ENCODE measurements around the gene SEMA4G.
A peak's percentile ranks its signal among the peaks of the same experiment; 100 is the strongest.

SEMA4G gene

DNA sequence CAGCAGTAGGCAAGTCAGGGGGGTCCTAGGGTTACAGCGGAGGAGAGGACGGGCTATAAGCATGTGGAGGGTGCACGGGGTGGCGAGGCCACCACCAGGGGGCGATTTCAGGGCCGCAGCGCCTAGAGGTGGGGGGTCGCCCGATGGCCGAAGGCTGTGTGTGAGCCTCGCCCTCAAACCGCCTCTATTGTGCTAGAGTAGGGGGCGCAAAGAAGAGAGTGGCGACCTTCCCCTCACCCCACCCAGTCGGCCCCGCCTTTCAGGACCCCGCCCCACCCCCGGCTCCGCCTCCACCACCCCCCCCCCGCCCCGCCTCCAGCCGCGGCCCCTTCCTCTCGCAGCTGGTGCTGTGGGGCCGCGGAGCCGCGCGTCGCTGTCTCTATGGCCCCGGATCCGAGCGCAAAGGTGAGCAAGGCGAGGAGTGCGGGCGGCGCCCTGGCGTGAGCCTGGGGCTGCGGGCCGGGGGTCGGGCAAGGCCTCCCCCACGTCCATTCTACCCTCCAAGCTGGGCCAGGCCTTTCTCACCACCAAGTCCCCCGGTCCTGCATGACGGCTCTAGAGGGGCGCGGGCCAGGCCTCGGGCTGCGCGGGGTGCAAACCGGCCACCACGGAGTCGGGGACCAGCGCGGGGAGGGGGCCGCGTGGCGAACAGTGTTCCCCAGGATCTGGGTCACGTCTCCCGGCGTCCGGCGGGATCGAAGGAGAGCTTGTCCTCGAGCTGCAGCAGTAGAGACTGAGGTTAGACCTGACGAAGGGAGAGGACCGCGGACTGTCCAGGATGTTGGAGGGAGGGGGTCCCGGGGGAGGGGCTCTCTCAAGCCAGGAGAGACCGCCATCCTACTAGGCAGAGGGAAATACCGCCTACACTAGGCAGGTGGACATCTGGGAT, at the start of gene SEMA4G:
Gene SEMA4G, plus strand, starts transcription at position 318 of the 889 bp plus-strand sequence. CDS start 3,409 bp downstream, outside the sequence.
- DNase-seq: peak; percentile 50

DNA sequence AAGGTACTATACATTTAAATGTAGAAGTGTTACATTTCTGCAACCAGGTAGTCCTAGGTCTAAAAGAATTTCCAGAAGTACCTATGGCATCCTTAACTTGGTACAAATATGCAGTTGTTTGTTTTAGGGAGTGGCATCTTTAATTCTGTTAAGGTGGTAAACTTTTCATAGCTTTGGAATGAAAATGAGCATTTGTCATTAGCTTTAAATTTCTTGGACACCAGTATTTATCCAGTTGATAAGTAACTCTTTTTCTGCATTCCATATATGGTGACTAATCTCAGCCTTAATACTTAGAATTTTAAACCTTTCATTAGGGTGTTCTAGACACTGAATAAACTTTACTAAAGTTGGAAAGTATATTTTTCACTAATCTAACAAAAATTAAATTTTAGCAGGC, 45.7 kb upstream of the SEMA4G start:
- no peak for DNase-seq

DNA sequence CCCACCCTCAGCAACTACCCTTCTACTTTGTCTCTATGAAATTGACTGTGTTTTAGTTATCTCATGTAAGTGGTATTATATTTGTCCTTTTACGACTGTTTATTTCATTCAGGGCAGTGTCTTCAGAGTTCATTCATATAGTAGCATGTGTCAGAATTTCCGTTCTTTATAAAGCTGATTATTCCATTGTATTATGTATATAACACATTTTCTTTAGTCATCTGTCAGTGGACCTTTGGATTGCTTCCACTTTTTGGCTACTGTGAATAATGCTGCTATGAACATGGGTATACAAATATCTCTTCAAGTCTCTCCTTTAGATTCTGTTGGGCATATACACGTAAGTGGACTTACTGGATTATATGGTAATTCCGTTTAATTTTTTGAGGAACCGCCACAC, 42.0 kb upstream of the SEMA4G start:
- no peak for DNase-seq

GRCh38 chr10:100928039-100928438, 41.3 kb upstream of the SEMA4G start:
- no peak for DNase-seq

GRCh38 chr10:100930368-100930767, 38.9 kb upstream of the SEMA4G start:
- no peak for DNase-seq

- DNase-seq: no peak
These were observed 35.1 kb upstream of the SEMA4G start for GRCh38 chr10:100934084-100934659.

GRCh38 chr10:100939763-100940344, 29.4 kb upstream of the SEMA4G start:
- DNase-seq: no peak

GRCh38 chr10:100942229-100942628, 27.1 kb upstream of the SEMA4G start:
- DNase-seq: no peak

GRCh38 chr10:100943508-100943907, 25.8 kb upstream of the SEMA4G start:
- no peak for DNase-seq

DNA sequence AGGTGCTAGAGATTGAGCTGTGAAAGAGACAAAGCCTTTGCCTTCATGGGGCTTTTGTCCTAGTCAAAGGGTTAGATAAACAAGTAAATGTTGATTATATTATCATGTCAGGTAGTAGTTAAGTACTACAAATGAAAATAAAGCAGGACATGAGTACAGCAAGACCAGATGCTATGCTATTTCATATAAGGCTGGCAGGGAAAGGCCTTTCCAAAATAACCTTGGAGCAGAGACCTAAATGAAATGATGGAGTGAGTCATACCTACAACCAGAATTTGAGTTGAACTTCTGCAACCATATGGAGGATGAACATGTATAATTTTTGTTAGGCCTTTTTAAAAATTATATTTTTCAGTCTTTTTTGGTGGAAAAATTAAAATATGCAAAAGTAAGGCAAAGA, 23.6 kb upstream of the SEMA4G start:
- no peak for DNase-seq

- DNase-seq: no peak
These were observed 20.4 kb upstream of the SEMA4G start for GRCh38 chr10:100948916-100949315.

DNA sequence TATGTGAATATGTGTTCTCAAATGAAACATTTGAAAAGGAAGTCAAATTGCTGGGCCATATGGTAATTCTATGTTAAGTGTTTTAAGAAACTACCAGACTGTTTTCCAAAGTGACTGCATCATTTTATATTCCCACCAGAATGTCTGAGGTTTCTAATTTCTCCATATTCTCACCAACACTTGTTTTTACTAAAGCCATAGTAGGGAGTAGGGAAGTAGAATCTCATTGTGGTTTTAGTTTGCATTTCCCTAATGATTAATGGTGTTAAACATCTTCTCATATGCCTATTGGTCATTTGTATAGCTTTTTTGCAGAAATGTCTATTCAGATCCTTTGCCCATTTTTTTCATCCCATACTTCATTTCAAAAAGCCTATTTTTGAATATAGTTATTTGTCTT, 9.1 kb upstream of the SEMA4G start:
- DNase-seq: no peak

GRCh38 chr10:100962351-100963080, 6.8 kb upstream of the SEMA4G start:
- DNase-seq: no peak

- no peak for DNase-seq
These were observed 5.5 kb upstream of the SEMA4G start for GRCh38 chr10:100963826-100964225.

DNA sequence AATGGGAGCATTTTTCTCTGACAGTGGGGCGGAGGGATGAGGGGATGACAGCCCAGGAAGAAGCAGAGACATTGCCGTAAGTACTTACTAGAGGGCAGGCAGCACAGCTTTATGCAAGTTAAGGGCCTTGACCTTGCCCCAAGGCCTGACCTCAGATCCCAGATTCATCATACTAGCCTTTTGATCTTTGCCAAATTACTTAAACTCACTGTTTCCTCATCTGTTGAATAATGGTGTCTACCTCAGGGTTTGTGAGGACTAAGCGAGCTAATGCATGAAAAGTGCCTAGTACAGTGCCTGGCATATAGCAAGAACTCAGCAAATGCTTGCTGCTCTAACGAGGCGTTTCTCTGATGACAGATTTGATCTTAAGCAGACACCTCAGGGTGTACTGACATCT, 3.5 kb upstream of the SEMA4G start:
- no peak for DNase-seq

- DNase-seq: no peak
These were observed 2.4 kb upstream of the SEMA4G start for GRCh38 chr10:100966887-100967286.

- no peak for DNase-seq
These were observed 2.0 kb upstream of the SEMA4G start for GRCh38 chr10:100967332-100967731.

DNA sequence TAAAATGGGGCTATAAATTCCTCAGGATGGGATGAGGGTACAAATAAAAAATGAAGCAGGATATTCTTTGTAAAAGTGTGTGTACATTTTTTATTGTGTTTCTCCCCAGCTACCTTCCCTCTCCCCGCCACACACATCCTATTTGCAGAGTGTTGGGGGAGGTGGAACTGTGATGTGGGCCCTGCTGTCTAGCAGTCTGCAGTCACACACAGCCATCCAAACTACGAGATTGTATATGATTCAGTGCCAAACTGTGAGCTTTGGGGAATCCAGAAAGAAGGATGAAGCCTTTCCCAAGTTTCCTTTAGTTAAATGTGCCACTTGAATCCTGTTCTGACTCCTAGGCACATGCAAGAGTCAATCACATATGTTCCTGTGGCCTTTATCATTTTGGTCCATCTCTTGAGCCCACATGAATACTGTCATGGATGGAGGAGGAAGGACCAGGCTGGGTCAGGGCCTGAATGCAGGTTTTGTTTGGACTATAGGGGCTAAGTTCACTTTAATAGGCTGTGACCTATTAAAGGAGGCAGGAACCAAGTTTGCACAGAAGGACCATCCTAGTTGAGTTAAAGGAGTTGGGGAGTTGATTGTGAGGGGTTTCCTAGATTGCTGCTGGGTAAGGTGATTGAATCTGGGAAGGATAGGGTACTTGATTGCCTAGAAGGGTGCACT, 1.1 kb upstream of the SEMA4G start:
- DNase-seq: no peak

DNA sequence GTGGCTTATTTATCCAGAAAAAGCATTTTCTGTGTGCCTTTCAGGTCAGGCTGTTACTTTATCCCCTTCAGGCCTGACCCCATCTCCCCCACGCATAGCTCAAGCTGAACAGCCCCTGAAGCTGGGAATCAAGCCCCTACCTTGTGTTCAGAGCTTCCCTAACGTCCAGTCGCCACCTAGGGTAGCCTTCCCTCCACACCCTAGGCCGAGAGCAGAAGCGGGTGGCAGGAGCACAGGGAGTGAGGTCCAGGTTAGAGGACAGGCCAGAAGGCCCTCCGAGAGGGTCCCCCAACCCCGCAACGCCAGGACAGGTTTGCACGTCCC, 479 bp upstream of the SEMA4G start:
- DNase-seq: no peak

- DNase-seq: peak; percentile 5
These were observed 991 bp downstream of the SEMA4G start for GRCh38 chr10:100970076-100970913.

GRCh38 chr10:100970914-100971811, 1.9 kb downstream of the SEMA4G start:
- DNase-seq: no peak

All from NCI-H1105 (cell line).